ENCODE results near the gene C7orf25.

C7orf25 gene

DNA sequence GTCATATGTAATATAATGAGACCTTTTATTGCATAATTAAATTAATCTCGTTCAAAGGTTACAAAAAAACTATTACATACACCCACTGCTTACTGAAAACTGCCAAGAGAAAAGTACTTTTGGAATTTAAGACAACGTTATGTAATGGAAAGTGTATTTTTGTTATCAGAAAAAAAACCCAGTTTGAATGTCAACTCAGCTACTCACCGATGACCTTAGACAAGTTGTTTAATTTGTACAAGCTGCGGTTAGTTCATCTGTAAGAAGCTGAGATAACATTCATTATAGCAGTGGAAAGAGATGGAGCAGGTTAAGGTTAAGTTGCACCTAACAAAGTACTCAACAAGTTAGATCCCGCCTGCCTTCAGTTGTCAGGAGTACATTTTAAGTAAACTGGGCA is 19.0 kb upstream of the C7orf25 start:
- peak overlapping the region; percentile 76 for H3K4me3 ChIP-seq (ENCODE audit: low read depth, low read length)
- no peak for DNase-seq (ENCODE audit: low read depth)
- TF ChIP-seq, protein P1, sequence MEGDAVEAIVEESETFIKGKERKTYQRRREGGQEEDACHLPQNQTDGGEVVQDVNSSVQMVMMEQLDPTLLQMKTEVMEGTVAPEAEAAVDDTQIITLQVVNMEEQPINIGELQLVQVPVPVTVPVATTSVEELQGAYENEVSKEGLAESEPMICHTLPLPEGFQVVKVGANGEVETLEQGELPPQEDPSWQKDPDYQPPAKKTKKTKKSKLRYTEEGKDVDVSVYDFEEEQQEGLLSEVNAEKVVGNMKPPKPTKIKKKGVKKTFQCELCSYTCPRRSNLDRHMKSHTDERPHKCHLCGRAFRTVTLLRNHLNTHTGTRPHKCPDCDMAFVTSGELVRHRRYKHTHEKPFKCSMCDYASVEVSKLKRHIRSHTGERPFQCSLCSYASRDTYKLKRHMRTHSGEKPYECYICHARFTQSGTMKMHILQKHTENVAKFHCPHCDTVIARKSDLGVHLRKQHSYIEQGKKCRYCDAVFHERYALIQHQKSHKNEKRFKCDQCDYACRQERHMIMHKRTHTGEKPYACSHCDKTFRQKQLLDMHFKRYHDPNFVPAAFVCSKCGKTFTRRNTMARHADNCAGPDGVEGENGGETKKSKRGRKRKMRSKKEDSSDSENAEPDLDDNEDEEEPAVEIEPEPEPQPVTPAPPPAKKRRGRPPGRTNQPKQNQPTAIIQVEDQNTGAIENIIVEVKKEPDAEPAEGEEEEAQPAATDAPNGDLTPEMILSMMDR (IDR thresholded peaks at IDR 0.05; ENCODE audit: control insufficient read depth, extremely low read depth, insufficient read depth): no peak

DNA sequence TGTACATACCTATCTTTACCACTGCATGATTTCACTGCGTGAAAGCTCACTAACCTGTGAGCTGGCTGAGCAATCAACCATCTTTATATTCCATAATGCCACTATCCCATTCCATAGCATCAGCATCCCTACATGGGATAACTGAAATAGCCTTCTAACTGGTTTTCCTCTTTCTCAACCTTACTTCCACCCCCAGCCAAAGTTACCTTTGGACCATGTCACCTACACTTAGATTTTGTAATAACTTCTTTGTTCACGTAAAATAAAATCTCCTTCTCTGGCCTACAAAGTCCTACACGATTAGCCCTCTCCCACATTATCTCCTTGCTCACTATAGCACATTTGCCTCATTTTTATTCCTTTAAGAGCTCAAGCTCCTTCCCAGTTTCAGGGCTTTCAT is 17.6 kb upstream of the C7orf25 start:
- TF ChIP-seq, protein P1 (IDR thresholded peaks at IDR 0.05; ENCODE audit: control insufficient read depth, extremely low read depth, insufficient read depth): no peak
- no peak overlapping the region for H3K4me3 ChIP-seq (ENCODE audit: low read depth, low read length)
- DNase-seq (ENCODE audit: low read depth): no peak

DNA sequence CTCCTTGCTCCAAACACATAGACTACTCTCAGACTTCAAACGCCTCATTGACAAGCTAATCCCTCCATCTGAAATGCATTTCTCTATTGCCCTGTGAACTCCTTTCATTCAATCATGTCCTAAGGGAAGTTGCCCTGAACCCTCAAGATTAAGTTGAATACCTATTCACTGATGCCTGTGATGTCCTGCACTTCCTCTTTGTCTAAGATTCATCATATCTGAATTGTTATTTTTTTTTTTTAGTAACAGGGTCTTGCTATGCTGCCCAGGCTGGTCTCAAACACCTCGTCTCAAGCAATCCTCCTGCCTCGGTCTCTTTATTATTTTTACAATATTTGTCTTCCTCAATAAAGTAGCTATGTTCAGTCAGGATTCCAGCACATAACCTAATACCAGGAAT is 16.9 kb upstream of the C7orf25 start:
- TF ChIP-seq, protein P1 (IDR thresholded peaks at IDR 0.05; ENCODE audit: control insufficient read depth, extremely low read depth, insufficient read depth): no peak
- H3K4me3 ChIP-seq (ENCODE audit: low read depth, low read length): no peak overlapping the region
- DNase-seq (ENCODE audit: low read depth): no peak

DNA sequence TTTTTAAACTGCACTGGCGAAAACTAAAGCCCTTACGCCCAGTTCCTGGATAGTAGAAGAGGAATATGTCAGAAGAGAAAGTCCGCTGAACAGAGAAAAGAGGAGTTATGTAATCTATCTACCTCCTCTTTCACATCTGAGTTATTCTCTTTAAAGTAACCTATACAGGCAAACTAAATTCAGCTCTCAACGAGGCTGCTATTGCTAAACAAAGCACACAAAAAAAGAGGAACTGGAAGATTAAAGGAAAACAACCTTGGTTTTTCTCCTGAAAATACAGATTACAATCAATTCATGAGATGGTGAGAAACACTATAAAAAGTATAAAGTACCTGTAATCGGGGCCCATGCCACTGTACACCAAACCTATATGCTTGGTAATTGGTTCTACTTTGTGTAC is 14.3 kb upstream of the C7orf25 start:
- TF ChIP-seq, protein P1 (IDR thresholded peaks at IDR 0.05; ENCODE audit: control insufficient read depth, extremely low read depth, insufficient read depth): no peak
- H3K4me3 ChIP-seq (ENCODE audit: low read depth, low read length): no peak overlapping the region
- no peak for DNase-seq (ENCODE audit: low read depth)

DNA sequence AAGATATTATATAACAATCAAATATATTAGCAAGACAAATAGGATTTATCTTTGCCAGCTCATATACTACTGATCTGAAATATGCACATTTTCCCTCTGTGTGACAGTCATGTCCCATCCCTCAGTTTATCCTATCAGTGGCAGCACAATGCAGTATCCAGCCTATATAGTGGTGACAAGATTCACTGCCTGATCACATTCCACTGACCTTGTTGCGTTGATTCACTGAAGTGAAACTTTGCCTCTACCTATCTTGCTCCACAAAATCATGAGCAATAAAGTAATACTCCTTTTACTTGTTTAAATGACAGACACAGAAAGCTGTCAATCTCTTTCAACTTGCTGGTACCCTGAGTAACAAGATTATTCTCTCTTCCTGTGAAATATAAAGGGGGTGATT is 13.8 kb upstream of the C7orf25 start:
- H3K4me3 ChIP-seq (ENCODE audit: low read depth, low read length): no peak overlapping the region
- TF ChIP-seq, protein P1 (IDR thresholded peaks at IDR 0.05; ENCODE audit: control insufficient read depth, extremely low read depth, insufficient read depth): no peak

DNA sequence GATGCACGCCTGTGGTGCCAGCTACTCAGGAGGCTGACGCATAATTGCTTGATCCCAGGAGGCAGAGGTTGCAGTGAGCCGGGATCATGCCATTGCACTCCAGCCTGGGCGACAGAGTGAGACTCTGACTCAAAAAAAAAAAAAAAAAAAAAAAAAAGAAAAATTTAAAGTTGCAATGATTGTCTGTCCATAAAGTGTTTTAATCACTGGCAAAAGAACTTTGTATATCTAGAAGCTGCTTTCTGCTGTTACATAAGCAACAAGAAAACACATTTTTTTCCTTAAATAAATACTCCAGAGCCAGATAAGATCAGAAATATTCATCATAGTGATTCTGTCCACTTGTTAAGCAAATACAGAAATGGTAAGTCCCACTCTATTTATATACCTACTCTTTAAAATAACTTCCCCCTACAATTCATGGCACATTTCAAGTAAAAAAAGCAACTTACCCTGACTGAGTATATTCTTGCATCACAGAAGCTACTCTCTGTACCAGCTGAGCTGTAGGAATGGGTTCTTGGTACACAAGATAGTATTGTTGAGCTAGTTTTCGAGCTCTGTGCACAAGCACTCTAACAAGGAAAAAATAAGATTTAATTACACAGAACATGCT is 12.5 kb upstream of the C7orf25 start:
- TF ChIP-seq, protein P1 (IDR thresholded peaks at IDR 0.05; ENCODE audit: control insufficient read depth, extremely low read depth, insufficient read depth): no peak
- peak; percentile 28 for DNase-seq (ENCODE audit: low read depth)
- H3K4me3 ChIP-seq (ENCODE audit: low read depth, low read length): no peak overlapping the region

More for the DNA sequence above, 13.8 kb upstream of the C7orf25 start:
- DNase-seq (ENCODE audit: low read depth): no peak
